Mesenchymal stem cell (in vitro differentiated cells and primary cell): ENCODE results near the gene HK3.

Source experiments
- DNase-seq: peaks from one replicate; pipeline ENCODE4 v3.0.0-alpha.2; 2013
- H2AFZ ChIP-seq: one replicate; pipeline ENCODE4 v1.6.1; 2013; ENCODE audit warnings: low read depth, mild to moderate bottlenecking, control low read depth, inconsistent platforms, low read length, moderate library complexity
- H2AK5ac ChIP-seq: 2 replicates; pipeline ENCODE4 v1.6.1; 2013; ENCODE audit warnings: low read length, moderate library complexity, mild to moderate bottlenecking, inconsistent platforms; ENCODE audit not compliant: severe bottlenecking
- H2BK120ac ChIP-seq: one replicate; pipeline ENCODE4 v1.6.1; 2013; ENCODE audit warnings: low read depth, mild to moderate bottlenecking, inconsistent platforms, low read length, moderate library complexity
- H2BK12ac ChIP-seq, 2 experiments: one replicate each; pipeline ENCODE4 v1.6.1; 2013; ENCODE audit warnings: inconsistent platforms in 2 of 2, low read length in 2 of 2, mild to moderate bottlenecking in 2 of 2, moderate library complexity in 2 of 2, control low read depth in 1 of 2
- H2BK15ac ChIP-seq: one replicate; pipeline ENCODE4 v1.6.1; 2013; ENCODE audit warnings: mild to moderate bottlenecking, low read depth, inconsistent platforms; ENCODE audit not compliant: poor library complexity, severe bottlenecking
- H2BK5ac ChIP-seq: 2 replicates; pipeline ENCODE4 v1.6.1; 2013; ENCODE audit warnings: low read depth, mild to moderate bottlenecking, low read length, control low read depth, inconsistent platforms; ENCODE audit not compliant: poor library complexity, severe bottlenecking
- H3K14ac ChIP-seq, 2 experiments: one replicate each; pipeline ENCODE4 v1.6.1; 2013; ENCODE audit warnings: inconsistent platforms in 2 of 2, low read length in 2 of 2, control low read depth in 1 of 2, mild to moderate bottlenecking in 1 of 2, moderate library complexity in 1 of 2
- H3K18ac ChIP-seq, 2 experiments: one replicate each; pipeline ENCODE4 v1.6.1; 2013; ENCODE audit warnings: inconsistent platforms in 2 of 2, low read length in 2 of 2, control low read depth in 1 of 2, low read depth in 1 of 2, mild to moderate bottlenecking in 1 of 2
- H3K23ac ChIP-seq, 2 experiments: one replicate each; pipeline ENCODE4 v1.6.1; 2013; ENCODE audit warnings: inconsistent platforms in 2 of 2, low read length in 2 of 2, mild to moderate bottlenecking in 2 of 2, moderate library complexity in 2 of 2, control low read depth in 1 of 2
- H3K27ac ChIP-seq: 2 replicates; pipeline ENCODE4 v1.5.1; 2013; ENCODE audit warnings: mild to moderate bottlenecking, moderate library complexity, low read length, control low read depth, inconsistent platforms; ENCODE audit not compliant: poor library complexity, severe bottlenecking
- H3K27me3 ChIP-seq, 2 experiments: 2 replicates each; pipeline versions ENCODE4 v1.6.1 to v1.7.0; 2013; ENCODE audit warnings: low read length in 2 of 2, mild to moderate bottlenecking in 2 of 2, moderate library complexity in 2 of 2, control low read depth in 1 of 2, inconsistent platforms in 1 of 2; ENCODE audit not compliant: control insufficient read depth in 1 of 2, insufficient read depth in 1 of 2
- H3K36me3 ChIP-seq, 2 experiments: 2 replicates each; pipeline versions ENCODE4 v1.6.1 to v1.7.0; 2013; ENCODE audit warnings: low read length in 2 of 2, control low read depth in 1 of 2, inconsistent platforms in 1 of 2, low read depth in 1 of 2, mild to moderate bottlenecking in 1 of 2; ENCODE audit not compliant: insufficient read depth in 2 of 2, control insufficient read depth in 1 of 2
- H3K4ac ChIP-seq, 2 experiments: one replicate each; pipeline ENCODE4 v1.6.1; 2013; ENCODE audit warnings: inconsistent platforms in 2 of 2, low read length in 2 of 2, mild to moderate bottlenecking in 2 of 2, moderate library complexity in 2 of 2, control low read depth in 1 of 2, low read depth in 1 of 2
- H3K4me1 ChIP-seq: 2 replicates; pipeline ENCODE4 v1.6.1; 2013; ENCODE audit warnings: low read depth, low read length, control low read depth; ENCODE audit not compliant: control insufficient read depth, insufficient read depth
- H3K4me2 ChIP-seq: 2 replicates; pipeline ENCODE4 v1.6.1; 2013; ENCODE audit warnings: low read length, mild to moderate bottlenecking, inconsistent platforms; ENCODE audit not compliant: poor library complexity, severe bottlenecking
- H3K4me3 ChIP-seq, 2 experiments: 2 replicates each; pipeline versions ENCODE4 v1.5.1 to v1.7.0; 2013; ENCODE audit warnings: low read length in 2 of 2, mild to moderate bottlenecking in 2 of 2, control low read depth in 1 of 2, low read depth in 1 of 2; ENCODE audit not compliant: insufficient read depth in 1 of 2
- H3K79me1 ChIP-seq: replicated peaks from 2 replicates; pipeline ENCODE4 v1.6.1; 2013; ENCODE audit warnings: mild to moderate bottlenecking, control low read depth, low read length, inconsistent platforms; ENCODE audit not compliant: poor library complexity, severe bottlenecking
- H3K9ac ChIP-seq: 2 replicates; pipeline ENCODE4 v1.7.0; 2013; ENCODE audit warnings: mild to moderate bottlenecking, low read length, moderate library complexity
- H3K9me3 ChIP-seq: 2 replicates; pipeline ENCODE4 v1.7.0; 2013; ENCODE audit warnings: mild to moderate bottlenecking, low read length; ENCODE audit not compliant: control insufficient read depth
- H4K8ac ChIP-seq: one replicate; pipeline ENCODE4 v1.6.1; 2013; ENCODE audit warnings: inconsistent platforms, mild to moderate bottlenecking, low read length, moderate library complexity
- H4K91ac ChIP-seq: one replicate; pipeline ENCODE4 v1.6.1; 2013; ENCODE audit warnings: mild to moderate bottlenecking, low read length, inconsistent platforms
- WGBS: methylation state at CpG from one replicate; pipeline ENCODE4 v1.1.7; 2013; ENCODE audit warnings: mixed read lengths; 5-methylcytosine and 5-hydroxymethylcytosine counted together

Gene HK3

GRCh38 chr5:176934309-176934930, 35.3 kb upstream of the HK3 start:
- H4K8ac ChIP-seq, result no peak overlapping the region
- H3K9me3 ChIP-seq, result no peaks in the 10 kb centered on the region
- no peak overlapping the region for H3K9ac ChIP-seq
- H3K23ac ChIP-seq, result no peak overlapping the region
- no peak for DNase-seq
- no peak overlapping the region for H3K27ac ChIP-seq
- H3K4ac ChIP-seq, result no peak overlapping the region
- no peak overlapping the region for H3K4me3 ChIP-seq
- H2AFZ ChIP-seq, result no peak overlapping the region
- WGBS, result over 99% methylated on average over 5 of the region's 7 CpGs
- H3K4me2 ChIP-seq, result no peak overlapping the region
- no peak overlapping the region for H2BK12ac ChIP-seq
- H3K14ac ChIP-seq, result no peak overlapping the region
- no peak overlapping the region for H2BK15ac ChIP-seq
- H2BK120ac ChIP-seq, result no peak overlapping the region
- no peak overlapping the region for H2BK5ac ChIP-seq
- H3K4me1 ChIP-seq, result no peaks in the 10 kb centered on the region
- H3K18ac ChIP-seq, result no peak overlapping the region
- no peaks in the 10 kb centered on the region for H3K27me3 ChIP-seq
- peaks cover 5 to 90% of the 10 kb centered on the region in 2 experiments for H3K36me3 ChIP-seq
- H3K79me1 ChIP-seq, result peaks cover 25% of the 10 kb centered on the region
- H4K91ac ChIP-seq, result no peak overlapping the region
- H2AK5ac ChIP-seq, result no peak overlapping the region

- H3K4me1 ChIP-seq, result no peaks in the 10 kb centered on the region
- WGBS, result no CpG with 5 or more reads among the region's 1 CpG
- H3K14ac ChIP-seq, result no peak overlapping the region
- H3K4ac ChIP-seq, result no peak overlapping the region
- H2AFZ ChIP-seq, result no peak overlapping the region
- H3K27me3 ChIP-seq, result no peaks in the 10 kb centered on the region
- peaks cover 17% of the 10 kb centered on the region for H3K79me1 ChIP-seq
- H4K8ac ChIP-seq, result no peak overlapping the region
- H2BK12ac ChIP-seq, result no peak overlapping the region
- peaks cover 5 to 59% of the 10 kb centered on the region in 2 experiments for H3K36me3 ChIP-seq
- H3K4me2 ChIP-seq, result no peak overlapping the region
- H3K4me3 ChIP-seq, result no peak overlapping the region
- H2BK15ac ChIP-seq, result no peak overlapping the region
- no peak overlapping the region for H4K91ac ChIP-seq
- H2BK5ac ChIP-seq, result no peak overlapping the region
- H2BK120ac ChIP-seq, result no peak overlapping the region
- no peak for DNase-seq
- H3K18ac ChIP-seq, result no peak overlapping the region
- H3K27ac ChIP-seq, result no peak overlapping the region
- H3K9me3 ChIP-seq, result no peaks in the 10 kb centered on the region
- no peak overlapping the region for H3K23ac ChIP-seq
- H2AK5ac ChIP-seq, result no peak overlapping the region
- H3K9ac ChIP-seq, result no peak overlapping the region
These were observed 30.5 kb upstream of the HK3 start for GRCh38 chr5:176929654-176930053.

- Histone ChIP-seq H4K8ac (no peak overlapping the region), H3K14ac (no peak overlapping the region), H3K79me1 (peaks cover 14% of the 10 kb centered on the region), H2AK5ac (no peak overlapping the region), H3K4me3 (no peak overlapping the region), H3K23ac (no peak overlapping the region), H2BK120ac (no peak overlapping the region), H3K4me2 (no peak overlapping the region), H2BK12ac (no peak overlapping the region), H3K27ac (no peak overlapping the region), H3K27me3 (no peaks in the 10 kb centered on the region), H3K9me3 (no peaks in the 10 kb centered on the region), H3K4me1 (no peaks in the 10 kb centered on the region), H3K18ac (no peak overlapping the region), H3K36me3 (peaks cover 8 to 42% of the 10 kb centered on the region in 2 experiments), H3K9ac (no peak overlapping the region), H2AFZ (no peak overlapping the region), H3K4ac (no peak overlapping the region), H4K91ac (no peak overlapping the region), H2BK15ac (no peak overlapping the region), H2BK5ac (no peak overlapping the region)
- 100% methylated on average over 2 of the region's 3 CpGs for WGBS
- no peak for DNase-seq
These were observed 28.4 kb upstream of the HK3 start for GRCh38 chr5:176927562-176927961.

- no peak overlapping the region for H3K27ac ChIP-seq
- no peak overlapping the region for H4K8ac ChIP-seq
- peaks cover 3 to 40% of the 10 kb centered on the region in 2 experiments for H3K36me3 ChIP-seq
- H3K4me2 ChIP-seq, result no peak overlapping the region
- no peak overlapping the region for H3K14ac ChIP-seq
- no peak for DNase-seq
- H3K23ac ChIP-seq, result no peak overlapping the region
- H2BK12ac ChIP-seq, result no peak overlapping the region
- H3K79me1 ChIP-seq, result peaks cover 12% of the 10 kb centered on the region
- no peak overlapping the region for H3K4ac ChIP-seq
- no peaks in the 10 kb centered on the region for H3K9me3 ChIP-seq
- H3K18ac ChIP-seq, result no peak overlapping the region
- no peaks in the 10 kb centered on the region for H3K4me1 ChIP-seq
- H2AFZ ChIP-seq, result no peak overlapping the region
- no peak overlapping the region for H2BK5ac ChIP-seq
- H3K4me3 ChIP-seq, result no peak overlapping the region
- 93% methylated on average over 2 of the region's 2 CpGs for WGBS
- H2BK15ac ChIP-seq, result no peak overlapping the region
- H4K91ac ChIP-seq, result no peak overlapping the region
- H3K9ac ChIP-seq, result no peak overlapping the region
- H2BK120ac ChIP-seq, result no peak overlapping the region
- H2AK5ac ChIP-seq, result no peak overlapping the region
- H3K27me3 ChIP-seq, result no peaks in the 10 kb centered on the region
These were observed 23.7 kb upstream of the HK3 start for GRCh38 chr5:176922817-176923216.
